ENCODE results near the gene VWF.

- TF ChIP-seq CTCF (IDR thresholded peaks at IDR 0.05) (no peak), POLR2A (IDR thresholded peaks at IDR 0.05) (no peak)
These were observed 33.7 kb downstream of the VWF start for GRCh38 chr12:6090803-6091202.
